ENCODE data around the gene NOL3. TPM values are rescaled to one million over a fixed set of nuclear protein-coding genes. Genes with fewer than 3 reads are reported as not detected.

The NOL3 gene
- total and polyA plus RNA-seq, 9 of the 15 experiments (the other 6 are each of a cell fraction or from before 2014, with no cell fraction given), result 0.45 to 14.0 (median 5.4) TPM

DNA sequence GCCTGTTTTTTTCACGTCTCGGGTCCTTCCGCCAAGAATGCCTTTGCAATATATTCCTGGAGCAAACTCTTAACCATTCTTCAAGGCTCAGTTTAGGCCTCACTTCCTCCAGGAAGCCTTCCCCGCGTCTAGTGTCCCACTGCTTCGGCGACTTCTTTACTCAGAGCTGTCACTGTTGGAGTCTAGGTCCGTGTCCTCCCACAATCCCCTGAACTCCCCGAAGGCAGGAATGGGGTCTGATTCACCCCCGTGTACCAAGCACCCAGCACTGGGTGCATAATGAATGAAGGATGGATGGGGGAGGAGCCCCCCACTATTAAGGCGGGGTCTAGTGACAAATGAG is 12.9 kb downstream of the NOL3 start:
- intact Hi-C loops (cut with micrococcal nuclease), result loop anchor here (1.0 to 10.0 kb wide), 3 partner anchors 63 to 228 kb away; no protein-coding TSS in a partner anchor
- Histone ChIP-seq H3K4me1 (replicated peaks in 1 of 2; ENCODE audit: control insufficient read depth in 2 of 2, insufficient read depth in 2 of 2, low read length in 2 of 2) (peaks cover 13 to 52% of the 10 kb centered on the region in 2 experiments), H3K4me2 (ENCODE audit: insufficient read depth, low read length) (peak overlapping the region; percentile 99), H3K36me3 (ENCODE audit: control insufficient read depth, insufficient read depth, low read length) (no peaks in the 10 kb centered on the region), H3K27me3 (ENCODE audit: control insufficient read depth in 2 of 2, insufficient read depth in 2 of 2, low read length in 2 of 2) (no peaks in the 10 kb centered on the region), H3K9me3 (replicated peaks; ENCODE audit: control insufficient read depth, insufficient read depth, low read depth, low read length) (no peaks in the 10 kb centered on the region), H3K4me3 (peak overlapping the region; percentile 61), H4K20me1 (replicated peaks; ENCODE audit: control insufficient read depth, insufficient read depth, low read length) (peaks cover 11% of the 10 kb centered on the region), H3K9ac (ENCODE audit: insufficient read depth in 1 of 2, low read depth in 2 of 2, low read length in 2 of 2) (peak overlapping the region; percentile 81 to 97; a peak in 3 of 4 replicates), H2AFZ (ENCODE audit: low read depth, low read length) (peak overlapping the region; percentile 91), H3K27ac (ENCODE audit: extremely low read depth, low read depth, low read length) (peak overlapping the region; percentile 91), H3K9me1 (ENCODE audit: control insufficient read depth, insufficient read depth, low read length) (no peaks in the 10 kb centered on the region), H3K79me2 (ENCODE audit: control insufficient read depth, insufficient read depth, low read length) (peaks cover 14% of the 10 kb centered on the region)
- in situ Hi-C loops (cut with MboI), result no loop called here
- FAIRE-seq (no peak), ATAC-seq (no peak), DNase-seq (ENCODE audit: extremely low read depth in 1 of 4, low spot score in 3 of 4) (no peak)
- no TSS peak for BruUV-seq (replicated peaks)
- ChIA-PET POLR2A (interaction anchor here (0.7 to 1.4 kb wide), 2 partner anchors 19 to 178 kb away, joined by 3 read pairs; no protein-coding TSS in a partner anchor), CTCF (ENCODE audit: low intra/inter-chr PET ratio) (interaction anchor here (1.2 kb wide), 1 partner anchor 206 kb away, joined by 5 read pairs; no protein-coding TSS in a partner anchor)
- WGBS (ENCODE audit: insufficient coverage, low coverage, missing lambda C conversion rate), result 3% methylated on average over 11 of the region's 11 CpGs
- TF ChIP-seq ZFX (CRISPR knock-in tag; IDR thresholded peaks at IDR 0.05), result peak; percentile 26; the same call in 1 of the 2 replicates
- TF ChIP-seq BCOR (IDR thresholded peaks at IDR 0.05), result peak; percentile 49
- TF ChIP-seq HOXB6 (CRISPR knock-in tag; IDR thresholded peaks at IDR 0.05; ENCODE audit: borderline replicate concordance), result no peak
- TF ChIP-seq ZKSCAN1 (IDR thresholded peaks at IDR 0.05; ENCODE audit: low read depth, low read length), result no peak
- no peak for TF ChIP-seq WHSC1 (IDR thresholded peaks at IDR 0.05; ENCODE audit: low read length)
- peak; percentile 36; the same call in 1 of the 2 replicates for TF ChIP-seq MECOM (CRISPR knock-in tag; IDR thresholded peaks at IDR 0.05)
- peak; percentile 59; the same call in 1 of the 2 replicates for TF ChIP-seq ZBTB7A (IDR thresholded peaks at IDR 0.05; ENCODE audit: borderline replicate concordance, control insufficient read depth, low read depth, low read length)
- TF ChIP-seq EGR1 (conservative IDR thresholded peaks at IDR 0.05), result no peak
- no peak for TF ChIP-seq SRSF3 (IDR thresholded peaks at IDR 0.05; ENCODE audit: insufficient read depth, low read length)
- TF ChIP-seq ARID3B (CRISPR knock-in tag; IDR thresholded peaks at IDR 0.05; ENCODE audit: borderline replicate concordance), result no peak
- TF ChIP-seq, protein P1, sequence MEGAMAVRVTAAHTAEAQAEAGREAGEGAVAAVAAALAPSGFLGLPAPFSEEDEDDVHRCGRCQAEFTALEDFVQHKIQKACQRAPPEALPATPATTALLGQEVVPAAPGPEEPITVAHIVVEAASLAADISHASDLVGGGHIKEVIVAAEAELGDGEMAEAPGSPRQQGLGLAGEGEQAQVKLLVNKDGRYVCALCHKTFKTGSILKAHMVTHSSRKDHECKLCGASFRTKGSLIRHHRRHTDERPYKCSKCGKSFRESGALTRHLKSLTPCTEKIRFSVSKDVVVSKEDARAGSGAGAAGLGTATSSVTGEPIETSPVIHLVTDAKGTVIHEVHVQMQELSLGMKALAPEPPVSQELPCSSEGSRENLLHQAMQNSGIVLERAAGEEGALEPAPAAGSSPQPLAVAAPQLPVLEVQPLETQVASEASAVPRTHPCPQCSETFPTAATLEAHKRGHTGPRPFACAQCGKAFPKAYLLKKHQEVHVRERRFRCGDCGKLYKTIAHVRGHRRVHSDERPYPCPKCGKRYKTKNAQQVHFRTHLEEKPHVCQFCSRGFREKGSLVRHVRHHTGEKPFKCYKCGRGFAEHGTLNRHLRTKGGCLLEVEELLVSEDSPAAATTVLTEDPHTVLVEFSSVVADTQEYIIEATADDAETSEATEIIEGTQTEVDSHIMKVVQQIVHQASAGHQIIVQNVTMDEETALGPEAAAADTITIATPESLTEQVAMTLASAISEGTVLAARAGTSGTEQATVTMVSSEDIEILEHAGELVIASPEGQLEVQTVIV (CRISPR knock-in tag; IDR thresholded peaks at IDR 0.05; ENCODE audit: borderline replicate concordance), result no peak
- TF ChIP-seq ZEB2 (IDR thresholded peaks at IDR 0.05), result no peak
- no peak for TF ChIP-seq TBL1XR1 (IDR thresholded peaks at IDR 0.05; ENCODE audit: low read length in 2 of 2)
- no peak for TF ChIP-seq VEZF1 (CRISPR knock-in tag; IDR thresholded peaks at IDR 0.05)
- no peak for TF ChIP-seq CTBP1 (IDR thresholded peaks at IDR 0.05; ENCODE audit: borderline replicate concordance)
- 0 out of 4 replicates have a peak, but pooled peaks of 1 of the 2 experiments have one; percentile 61 for TF ChIP-seq TEAD1 (CRISPR knock-in tag; IDR thresholded peaks at IDR 0.05)
- no peak for TF ChIP-seq ZNF133 (CRISPR knock-in tag; IDR thresholded peaks at IDR 0.05)
- 0 out of 2 replicates have a peak, but pooled peaks have one; percentile 24 for TF ChIP-seq OTX1 (CRISPR knock-in tag; IDR thresholded peaks at IDR 0.05)
